K562 (cell line): ENCODE data around the gene TUBB4B. TPM values are rescaled to one million over a fixed set of nuclear protein-coding genes. Genes with fewer than 3 reads are reported as not detected.

Experiments
- ATAC-seq: fragments of 200-7000 bp; cut with Tn5 transposase; 3 replicates; pipeline ENCODE4 v1.9.1; 2020; ENCODE audit warnings: moderate library complexity
- BruUV-seq: library from RNA; stranded (reverse); fragments of 400-500 nt; replicated peaks from 2 replicates; lab custom pipeline; 2021; lab: Mats Ljungman, UMichigan
- CTCF ChIA-PET: fragments of 300-600 bp; formaldehyde crosslinking; extraction: SDS; loops from one replicate; lab custom pipeline; 2021; ENCODE audit warnings: low intra/inter-chr PET ratio; lab: Yijun Ruan, JAX
- POLR2A ChIA-PET: fragments of 300-600, 350-650 bp; sonication (Branson Sonifier 250); formaldehyde crosslinking; extraction: SDS; loops from one replicate; lab custom pipeline; 2021; ENCODE audit warnings: antibody characterized with exemption, inconsistent platforms; lab: Yijun Ruan, JAX
- DNase-seq, 4 experiments: peaks; one replicate each; pipeline versions ENCODE4 v3.0.0 to v3.0.0-alpha.2; 2011 to 2018; ENCODE audit warnings: low spot score in 3 of 4, mixed read lengths in 3 of 4; ENCODE audit errors: extremely low read depth in 1 of 4
- FAIRE-seq: peaks from 2 replicates; lab custom pipeline; 2011; peaks lifted over from hg19 to GRCh38; lab: Jason Lieb, UNC
- H2AFZ ChIP-seq: 2 replicates; pipeline ENCODE4 v1.6.0; 2011; ENCODE audit warnings: low read depth, low read length, control low read depth, inconsistent platforms
- H3K27ac ChIP-seq: fragments of 200-600 bp; 3 replicates; pipeline ENCODE4 v1.8.0; 2011; ENCODE audit warnings: low read depth, mild to moderate bottlenecking, control low read depth, inconsistent platforms, low read length, moderate library complexity, mixed read lengths; ENCODE audit errors: extremely low read depth
- H3K27me3 ChIP-seq, 2 experiments: fragments of 300-600 bp in 1 of 2; 2 replicates in 1 of 2; 3 replicates in 1 of 2; pipeline versions ENCODE4 v1.6.0 to v1.8.0; 2011; ENCODE audit warnings: inconsistent platforms in 2 of 2, low read length in 2 of 2, mild to moderate bottlenecking in 1 of 2, mixed read lengths in 1 of 2, moderate library complexity in 1 of 2; ENCODE audit not compliant: control insufficient read depth in 2 of 2, insufficient read depth in 2 of 2
- H3K36me3 ChIP-seq: fragments of 300-600 bp; 3 replicates; pipeline ENCODE4 v1.8.0; 2011; ENCODE audit warnings: mild to moderate bottlenecking, low read length, inconsistent platforms; ENCODE audit not compliant: control insufficient read depth, insufficient read depth
- H3K4me1 ChIP-seq, 2 experiments: fragments of 200-600 bp in 1 of 2; replicated peaks in 1 of 2; 2 replicates in 1 of 2; 3 replicates in 1 of 2; pipeline versions ENCODE4 v1.5.1 to v1.8.0; 2011; ENCODE audit warnings: inconsistent platforms in 2 of 2, low read length in 2 of 2, mild to moderate bottlenecking in 1 of 2, mixed read lengths in 1 of 2, moderate library complexity in 1 of 2; ENCODE audit not compliant: control insufficient read depth in 2 of 2, insufficient read depth in 2 of 2
- H3K4me2 ChIP-seq: 2 replicates; pipeline ENCODE4 v1.6.1; 2011; ENCODE audit warnings: low read length, control low read depth, inconsistent platforms, mixed read lengths; ENCODE audit not compliant: insufficient read depth
- H3K4me3 ChIP-seq: fragments of 200-600 bp; sonication (generic), shearing (Covaris generic); 2 replicates; pipeline ENCODE4 v1.5.1; 2016; ENCODE audit warnings: control low read depth, inconsistent platforms
- H3K79me2 ChIP-seq: fragments of 200-600 bp; 3 replicates; pipeline ENCODE4 v1.8.0; 2011; ENCODE audit warnings: low read length, inconsistent platforms; ENCODE audit not compliant: control insufficient read depth, insufficient read depth
- H3K9ac ChIP-seq, 2 experiments: 2 replicates each; pipeline versions ENCODE4 v1.6.0 to v1.6.1; 2011; ENCODE audit warnings: low read depth in 2 of 2, low read length in 2 of 2, control low read depth in 1 of 2, inconsistent platforms in 1 of 2, mild to moderate bottlenecking in 1 of 2, mixed read lengths in 1 of 2; ENCODE audit not compliant: insufficient read depth in 1 of 2
- H3K9me1 ChIP-seq: one replicate; pipeline ENCODE4 v1.6.0; 2011; ENCODE audit warnings: inconsistent platforms, mild to moderate bottlenecking, low read length, moderate library complexity; ENCODE audit not compliant: control insufficient read depth, insufficient read depth
- H3K9me3 ChIP-seq: replicated peaks from 2 replicates; pipeline ENCODE4 v1.5.1; 2011; ENCODE audit warnings: low read depth, low read length, inconsistent platforms; ENCODE audit not compliant: control insufficient read depth, insufficient read depth
- H4K20me1 ChIP-seq: replicated peaks from 2 replicates; pipeline ENCODE4 v1.6.1; 2011; ENCODE audit warnings: low read length, inconsistent platforms, mixed read lengths; ENCODE audit not compliant: control insufficient read depth, insufficient read depth
- HDGF ChIP-seq: fragments of 450-650 bp; IDR thresholded peaks from 2 replicates; pipeline ENCODE4 v1.6.1; 2016
- HNRNPL ChIP-seq: fragments of 200-400 bp; formaldehyde crosslinking; IDR thresholded peaks from 2 replicates; pipeline ENCODE4 v1.6.1; 2017; ENCODE audit warnings: low read depth, mild to moderate bottlenecking, low read length
- MCM2 ChIP-seq: fragments of 450-650 bp; IDR thresholded peaks from 2 replicates; pipeline ENCODE4 v1.6.1; 2017; ENCODE audit warnings: low read depth, mild to moderate bottlenecking
- NR2C1 ChIP-seq, 2 experiments: fragments of 450-650 bp; IDR thresholded peaks; 2 replicates each; pipeline ENCODE4 v1.6.1; 2017; ENCODE audit warnings: mild to moderate bottlenecking in 2 of 2, antibody characterized with exemption in 1 of 2, inconsistent platforms in 1 of 2, missing compliant biosample characterization in 1 of 2, missing genetic modification characterization in 1 of 2
- NR2C2 ChIP-seq, 2 experiments: fragments of 200-800 bp in 1 of 2; sonication (Bioruptor generic) in 1 of 2; sonication (generic) in 1 of 2; formaldehyde crosslinking in 1 of 2; IDR thresholded peaks; 2 replicates each; pipeline versions ENCODE4 v1.6.1 to v1.8.0; 2016 to 2022; ENCODE audit warnings: mild to moderate bottlenecking in 1 of 2, missing compliant biosample characterization in 1 of 2, missing genetic modification characterization in 1 of 2, missing genetic modification reagents in 1 of 2
- POLR2AphosphoS2 ChIP-seq: IDR thresholded peaks from 2 replicates; pipeline ENCODE4 v1.6.1; 2012; ENCODE audit warnings: low read length, improper control_type of control experiment
- RBFOX2 ChIP-seq: fragments of 200-400 bp; formaldehyde crosslinking; IDR thresholded peaks from 2 replicates; pipeline ENCODE4 v1.6.1; 2017; ENCODE audit warnings: low read depth, mild to moderate bottlenecking, low read length, moderate library complexity
- RHOXF2B ChIP-seq: fragments of 250-450 bp; sonication (Bioruptor Pico); conservative IDR thresholded peaks from 2 replicates; pipeline ENCODE4 v1.5.1; 2021
- WGBS: fragments of 100-300 bp; shearing (Covaris generic); methylation state at CpG from one replicate; pipeline ENCODE4 v1.1.6; 2016; ENCODE audit warnings: low coverage, mixed read lengths; ENCODE audit not compliant: insufficient coverage; ENCODE audit errors: missing lambda C conversion rate; 5-methylcytosine and 5-hydroxymethylcytosine counted together
- in situ Hi-C: fragments of 300-500 bp; cut with MboI; formaldehyde crosslinking; loops from 4 replicates; pipeline ENCODE4 v1.15.0; 2018; ENCODE audit warnings: inconsistent platforms, mixed read lengths
- intact Hi-C: fragments of 100-400 bp; cut with micrococcal nuclease; formaldehyde crosslinking; loops from 2 replicates; pipeline ENCODE4 v1.14.2; 2022
- polyA plus RNA-seq, 8 experiments: library from polyadenylated mRNA; depleted of rRNA in 4 of 8; stranded (reverse) in 5 of 8; unstranded in 3 of 8; fragments of >200 nt; fragmentation: Nextera tagmentation in 2 of 8; fragmentation: Illumina TruSeq in 1 of 8; extraction: Ambion mirVana in 2 of 8; extraction: Trizol in 1 of 8; gene quantifications; 2 replicates each; pipeline versions ENCODE4 v1.2.1 to v1.2.3, GENCODE V29; 2011 to 2014; ENCODE audit warnings: inconsistent platforms in 1 of 8, missing spikeins in 1 of 8
- total RNA-seq, 7 experiments: library from RNA; depleted of rRNA in 6 of 7; stranded (reverse); fragments of >200 nt in 6 of 7; fragmentation: Illumina TruSeq in 2 of 7; extraction: Trizol in 2 of 7; gene quantifications; 2 replicates each; pipeline versions ENCODE4 v1.2.1 to v1.2.3, GENCODE V29; 2011 to 2021; ENCODE audit warnings: low replicate concordance in 1 of 7
- TF ChIP-seq, protein P1 (sequence below): sonication (generic); formaldehyde crosslinking; IDR thresholded peaks from 2 replicates; pipeline ENCODE4 v1.8.1; 2023; ENCODE audit warnings: mild to moderate bottlenecking, missing genetic modification reagents

The TUBB4B gene
- total and polyA plus RNA-seq, 9 of the 15 experiments (the other 6 are each of a cell fraction or from before 2014, with no cell fraction given), result 24.1 to 443 (median 268) TPM

DNA sequence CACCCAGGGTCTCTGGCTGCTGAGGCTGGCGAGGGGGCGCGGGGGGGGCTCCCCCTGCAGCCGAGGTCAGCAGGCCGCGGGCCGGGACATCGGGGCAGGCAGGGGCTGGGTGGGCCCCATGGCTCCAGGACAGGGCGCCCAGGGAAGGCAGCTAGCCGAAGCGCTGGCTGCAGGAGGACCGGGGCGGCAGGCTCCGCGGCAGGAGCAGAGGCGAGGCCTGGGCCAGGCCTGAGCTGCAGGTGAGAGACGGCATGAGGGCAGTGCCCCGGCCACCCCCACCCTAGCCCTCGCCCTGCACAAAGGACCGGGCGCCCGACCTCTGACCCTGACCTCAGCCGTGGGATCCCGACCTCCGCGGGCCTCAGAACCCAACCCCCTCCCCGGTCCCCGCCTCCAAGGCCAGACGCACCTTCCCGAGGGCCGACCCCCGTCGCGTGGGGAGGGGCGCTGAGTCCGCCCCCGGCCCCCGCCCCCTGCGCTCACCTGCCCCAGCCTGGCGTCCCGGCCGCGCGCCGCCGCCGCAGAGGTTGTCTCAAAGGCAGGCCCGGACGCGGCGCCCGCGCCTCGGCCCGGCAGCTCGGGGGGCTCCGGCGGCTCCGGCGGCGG, 19.5 kb upstream of the TUBB4B start:
- TF ChIP-seq, protein P1, sequence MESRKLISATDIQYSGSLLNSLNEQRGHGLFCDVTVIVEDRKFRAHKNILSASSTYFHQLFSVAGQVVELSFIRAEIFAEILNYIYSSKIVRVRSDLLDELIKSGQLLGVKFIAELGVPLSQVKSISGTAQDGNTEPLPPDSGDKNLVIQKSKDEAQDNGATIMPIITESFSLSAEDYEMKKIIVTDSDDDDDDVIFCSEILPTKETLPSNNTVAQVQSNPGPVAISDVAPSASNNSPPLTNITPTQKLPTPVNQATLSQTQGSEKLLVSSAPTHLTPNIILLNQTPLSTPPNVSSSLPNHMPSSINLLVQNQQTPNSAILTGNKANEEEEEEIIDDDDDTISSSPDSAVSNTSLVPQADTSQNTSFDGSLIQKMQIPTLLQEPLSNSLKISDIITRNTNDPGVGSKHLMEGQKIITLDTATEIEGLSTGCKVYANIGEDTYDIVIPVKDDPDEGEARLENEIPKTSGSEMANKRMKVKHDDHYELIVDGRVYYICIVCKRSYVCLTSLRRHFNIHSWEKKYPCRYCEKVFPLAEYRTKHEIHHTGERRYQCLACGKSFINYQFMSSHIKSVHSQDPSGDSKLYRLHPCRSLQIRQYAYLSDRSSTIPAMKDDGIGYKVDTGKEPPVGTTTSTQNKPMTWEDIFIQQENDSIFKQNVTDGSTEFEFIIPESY, result peak; percentile 32; the same call in 1 of the 2 replicates
- TF ChIP-seq RHOXF2B (CRISPR knock-in tag) (no peak), HNRNPL (peak; percentile 77; the same call in 1 of the 2 replicates), MCM2 (no peak), NR2C1 (IDR thresholded peaks at IDR 0.05) (peak; percentile 27; the same call in 1 of the 2 replicates), NR2C1 (tag; IDR thresholded peaks at IDR 0.05) (peak; percentile 48; the same call in 1 of the 2 replicates), POLR2AphosphoS2 (no peak), RBFOX2 (no peak), HDGF (no peak), NR2C2 (CRISPR knock-in tag; IDR thresholded peaks at IDR 0.05) (no peak), NR2C2 (tag; IDR thresholded peaks at IDR 0.05) (peak; percentile 35; the same call in 1 of the 2 replicates)
- TF ChIP-seq, all 486 proteins: peak for 4
- peaks cover 11% of the 10 kb centered on the region; the same call in 1 of the 3 replicates for H3K36me3 ChIP-seq
- peaks cover 18% of the 10 kb centered on the region; the same call in 2 of the 3 replicates for H3K79me2 ChIP-seq
- ATAC-seq (no peak), DNase-seq (peak in 1 of 4 experiments; percentile 23), FAIRE-seq (no peak)
- BruUV-seq, result no TSS peak
- H3K9me1 ChIP-seq, result no peaks in the 10 kb centered on the region
- intact Hi-C loops (no loop called here), in situ Hi-C loops (no loop called here)
- 60% methylated on average over 1 of the region's 61 CpGs for WGBS
- peak overlapping the region; percentile 11; the same call in 1 of the 2 replicates for H3K4me3 ChIP-seq
- POLR2A ChIA-PET, result interaction anchor here (0.9 to 1.7 kb wide), 4 partner anchors 17 to 33 kb away, joined by 3 to 7 read pairs (median 4); partner anchors contain the start of genes ANAPC2 and SSNA1
- no peak overlapping the region for H3K4me2 ChIP-seq
- H3K27me3 ChIP-seq, result no peaks in the 10 kb centered on the region
- H2AFZ ChIP-seq, result no peak overlapping the region
- H4K20me1 ChIP-seq, result no peaks in the 10 kb centered on the region
- CTCF ChIA-PET, result no interaction called here
- H3K4me1 ChIP-seq, result peaks cover 34 to 95% of the 10 kb centered on the region in 2 experiments
- peak overlapping the region in 1 of 2 experiments; percentile 33; a peak in 1 of 4 replicates for H3K9ac ChIP-seq
- H3K9me3 ChIP-seq, result no peaks in the 10 kb centered on the region
- no peak overlapping the region for H3K27ac ChIP-seq
